SJCRH30 (cell line): ENCODE results near the gene DMD. TPM values are rescaled to one million over a fixed set of nuclear protein-coding genes. Genes with fewer than 3 reads are reported as not detected.
A peak's percentile ranks its signal among the peaks of the same experiment; 100 is the strongest.

Source experiments
- DNase-seq, 2 experiments: peaks; one replicate each; pipeline ENCODE4 v3.0.0-alpha.2; 2015 to 2020
- H3K27ac ChIP-seq: fragments of 250-450 bp; sonication (Bioruptor Pico); 2 replicates; pipeline ENCODE4 v1.5.1; 2020; ENCODE audit warnings: mild to moderate bottlenecking, moderate library complexity
- H3K27me3 ChIP-seq: fragments of 250-450 bp; sonication (Bioruptor Pico); 2 replicates; pipeline ENCODE4 v1.5.1; 2020; ENCODE audit warnings: mild to moderate bottlenecking, moderate library complexity
- H3K36me3 ChIP-seq: fragments of 250-450 bp; sonication (Bioruptor Pico); 2 replicates; pipeline ENCODE4 v1.5.1; 2020; ENCODE audit warnings: mild to moderate bottlenecking, moderate library complexity
- H3K4me1 ChIP-seq: fragments of 250-450 bp; sonication (Bioruptor Pico); 2 replicates; pipeline ENCODE4 v1.5.1; 2020; ENCODE audit warnings: mild to moderate bottlenecking, moderate library complexity
- H3K4me3 ChIP-seq: fragments of 250-450 bp; sonication (Bioruptor Pico); 2 replicates; pipeline ENCODE4 v1.5.1; 2020; ENCODE audit warnings: mild to moderate bottlenecking, moderate library complexity
- H3K9me3 ChIP-seq: fragments of 250-450 bp; sonication (Bioruptor Pico); replicated peaks from 2 replicates; pipeline ENCODE4 v1.5.1; 2020; ENCODE audit warnings: mild to moderate bottlenecking, moderate library complexity
- total RNA-seq: library from RNA; depleted of rRNA; stranded (reverse); fragments of >200 nt; shearing (Covaris generic); gene quantifications from 2 replicates; pipeline ENCODE4 v1.2.3, GENCODE V29; 2014

Gene DMD
- total RNA-seq, 1 experiment from 2014 or later = 94.8 TPM

GRCh38 chrX:31854716-31855115 is 1356.6 kb downstream of the DMD start:
- H3K9me3 ChIP-seq = no peaks in the 10 kb centered on the region
- H3K4me1 ChIP-seq = no peaks in the 10 kb centered on the region
- no peak for DNase-seq
- no peak overlapping the region for H3K4me3 ChIP-seq
- H3K27me3 ChIP-seq = no peaks in the 10 kb centered on the region
- no peaks in the 10 kb centered on the region for H3K36me3 ChIP-seq
- no peak overlapping the region for H3K27ac ChIP-seq

- H3K9me3 ChIP-seq = no peaks in the 10 kb centered on the region
- no peaks in the 10 kb centered on the region for H3K36me3 ChIP-seq
- no peak overlapping the region for H3K27ac ChIP-seq
- H3K4me3 ChIP-seq = no peak overlapping the region
- no peaks in the 10 kb centered on the region for H3K4me1 ChIP-seq
- no peak for DNase-seq
- H3K27me3 ChIP-seq = no peaks in the 10 kb centered on the region
Measured at GRCh38 chrX:31851761-31852160, 1359.6 kb downstream of the DMD start.

- Histone ChIP-seq H3K9me3 (no peaks in the 10 kb centered on the region), H3K27me3 (no peaks in the 10 kb centered on the region), H3K4me1 (no peaks in the 10 kb centered on the region), H3K36me3 (no peaks in the 10 kb centered on the region), H3K4me3 (no peak overlapping the region), H3K27ac (no peak overlapping the region)
- DNase-seq = peak in 1 of 2 experiments; percentile 1
Measured at GRCh38 chrX:31847773-31848172, 1363.6 kb downstream of the DMD start.

- no peaks in the 10 kb centered on the region for H3K9me3 ChIP-seq
- no peak overlapping the region for H3K27ac ChIP-seq
- no peaks in the 10 kb centered on the region for H3K27me3 ChIP-seq
- no peak overlapping the region for H3K4me3 ChIP-seq
- no peak for DNase-seq
- no peaks in the 10 kb centered on the region for H3K4me1 ChIP-seq
- no peaks in the 10 kb centered on the region for H3K36me3 ChIP-seq
Measured at GRCh38 chrX:31845003-31845402, 1366.3 kb downstream of the DMD start.

- Histone ChIP-seq H3K4me3 (no peak overlapping the region), H3K9me3 (no peaks in the 10 kb centered on the region), H3K36me3 (no peaks in the 10 kb centered on the region), H3K4me1 (no peaks in the 10 kb centered on the region), H3K27ac (no peak overlapping the region), H3K27me3 (no peaks in the 10 kb centered on the region)
- DNase-seq = no peak
Measured at GRCh38 chrX:31838617-31839016, 1372.7 kb downstream of the DMD start.

GRCh38 chrX:31837445-31838049 is 1373.8 kb downstream of the DMD start:
- Histone ChIP-seq H3K27ac (no peak overlapping the region), H3K9me3 (no peaks in the 10 kb centered on the region), H3K4me3 (no peak overlapping the region), H3K27me3 (no peaks in the 10 kb centered on the region), H3K36me3 (no peaks in the 10 kb centered on the region), H3K4me1 (no peaks in the 10 kb centered on the region; the same call in 1 of the 2 replicates)
- DNase-seq = no peak

GRCh38 chrX:31836479-31836878 is 1374.9 kb downstream of the DMD start:
- no peaks in the 10 kb centered on the region for H3K9me3 ChIP-seq
- no peak overlapping the region for H3K4me3 ChIP-seq
- no peak overlapping the region for H3K27ac ChIP-seq
- no peaks in the 10 kb centered on the region for H3K27me3 ChIP-seq
- H3K36me3 ChIP-seq = no peaks in the 10 kb centered on the region
- no peaks in the 10 kb centered on the region; the same call in 1 of the 2 replicates for H3K4me1 ChIP-seq
- no peak for DNase-seq

GRCh38 chrX:31832263-31832662 is 1379.1 kb downstream of the DMD start:
- H3K27me3 ChIP-seq = no peaks in the 10 kb centered on the region
- H3K27ac ChIP-seq = no peak overlapping the region
- H3K4me3 ChIP-seq = no peak overlapping the region
- peak in 1 of 2 experiments; percentile 5 for DNase-seq
- H3K36me3 ChIP-seq = no peaks in the 10 kb centered on the region
- H3K9me3 ChIP-seq = no peaks in the 10 kb centered on the region
- no peaks in the 10 kb centered on the region; the same call in 1 of the 2 replicates for H3K4me1 ChIP-seq

GRCh38 chrX:31820430-31821210 is 1390.7 kb downstream of the DMD start:
- H3K9me3 ChIP-seq = no peaks in the 10 kb centered on the region
- H3K4me3 ChIP-seq = no peak overlapping the region
- no peaks in the 10 kb centered on the region for H3K4me1 ChIP-seq
- no peak overlapping the region for H3K27ac ChIP-seq
- no peaks in the 10 kb centered on the region for H3K27me3 ChIP-seq
- no peaks in the 10 kb centered on the region for H3K36me3 ChIP-seq
- DNase-seq = no peak

- DNase-seq = no peak
- Histone ChIP-seq H3K27me3 (no peaks in the 10 kb centered on the region), H3K4me1 (no peaks in the 10 kb centered on the region), H3K27ac (no peak overlapping the region), H3K4me3 (no peak overlapping the region), H3K9me3 (no peaks in the 10 kb centered on the region), H3K36me3 (no peaks in the 10 kb centered on the region)
Measured at GRCh38 chrX:31819455-31819854, 1391.9 kb downstream of the DMD start.

GRCh38 chrX:31811106-31811505 is 1400.2 kb downstream of the DMD start:
- Histone ChIP-seq H3K4me3 (no peak overlapping the region), H3K4me1 (no peaks in the 10 kb centered on the region), H3K27me3 (no peaks in the 10 kb centered on the region), H3K9me3 (no peaks in the 10 kb centered on the region), H3K36me3 (no peaks in the 10 kb centered on the region), H3K27ac (no peak overlapping the region)
- DNase-seq = no peak

GRCh38 chrX:31808357-31808756 is 1403.0 kb downstream of the DMD start:
- DNase-seq = no peak
- no peaks in the 10 kb centered on the region for H3K9me3 ChIP-seq
- no peaks in the 10 kb centered on the region for H3K4me1 ChIP-seq
- no peaks in the 10 kb centered on the region for H3K36me3 ChIP-seq
- no peak overlapping the region for H3K4me3 ChIP-seq
- no peak overlapping the region for H3K27ac ChIP-seq
- H3K27me3 ChIP-seq = no peaks in the 10 kb centered on the region

- Histone ChIP-seq H3K27ac (no peak overlapping the region), H3K4me3 (no peak overlapping the region), H3K4me1 (no peaks in the 10 kb centered on the region), H3K9me3 (no peaks in the 10 kb centered on the region), H3K36me3 (no peaks in the 10 kb centered on the region), H3K27me3 (no peaks in the 10 kb centered on the region)
- DNase-seq = no peak
Measured at GRCh38 chrX:31807165-31807564, 1404.2 kb downstream of the DMD start.

GRCh38 chrX:31805781-31806180 is 1405.6 kb downstream of the DMD start:
- Histone ChIP-seq H3K9me3 (no peaks in the 10 kb centered on the region), H3K4me1 (no peaks in the 10 kb centered on the region), H3K4me3 (no peak overlapping the region), H3K27ac (no peak overlapping the region), H3K27me3 (no peaks in the 10 kb centered on the region), H3K36me3 (no peaks in the 10 kb centered on the region)
- DNase-seq = no peak

GRCh38 chrX:31800219-31800618 is 1411.1 kb downstream of the DMD start:
- no peaks in the 10 kb centered on the region for H3K27me3 ChIP-seq
- H3K27ac ChIP-seq = no peak overlapping the region
- no peaks in the 10 kb centered on the region for H3K4me1 ChIP-seq
- DNase-seq = no peak
- no peaks in the 10 kb centered on the region for H3K9me3 ChIP-seq
- no peaks in the 10 kb centered on the region for H3K36me3 ChIP-seq
- no peak overlapping the region for H3K4me3 ChIP-seq

GRCh38 chrX:31796624-31797023 is 1414.7 kb downstream of the DMD start:
- Histone ChIP-seq H3K9me3 (no peaks in the 10 kb centered on the region), H3K4me3 (no peak overlapping the region), H3K27me3 (no peaks in the 10 kb centered on the region), H3K4me1 (no peaks in the 10 kb centered on the region), H3K36me3 (no peaks in the 10 kb centered on the region), H3K27ac (no peak overlapping the region)
- DNase-seq = no peak
